GM19452 (cell line): ENCODE results near the gene ANO6.

Experiments
- ATAC-seq: cut with Tn5 transposase; IDR thresholded peaks from one replicate; pipeline ENCODE4 v1.9.1; 2021; ENCODE audit not compliant: unreplicated experiment

The ANO6 gene

DNA sequence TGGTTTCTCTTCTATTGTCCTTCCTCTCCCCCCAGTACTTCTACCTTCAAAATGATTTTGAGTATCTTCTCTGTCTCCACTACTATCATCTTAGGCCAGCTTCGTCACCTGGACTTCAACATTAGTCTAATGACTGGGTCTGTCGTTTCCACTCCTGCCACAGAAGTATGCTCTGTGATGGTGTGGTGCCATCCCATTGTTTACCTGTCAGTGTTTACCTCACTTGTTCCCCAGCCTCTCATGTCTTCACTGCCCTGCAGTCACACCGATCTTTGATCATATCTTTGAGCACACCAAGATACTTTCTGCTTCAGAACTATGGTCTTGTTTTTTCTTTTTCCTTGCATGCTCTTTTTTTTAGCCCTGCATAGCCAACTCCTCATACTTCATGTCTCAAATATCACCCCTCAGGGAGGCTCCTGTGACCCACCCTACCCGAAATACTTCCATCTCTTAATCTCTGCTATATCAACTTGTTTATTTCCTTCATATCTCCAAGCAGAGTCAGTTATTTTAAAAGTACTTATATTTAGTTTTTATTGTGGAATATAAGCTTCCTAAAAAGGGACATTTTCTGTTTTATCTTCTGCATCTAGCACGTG, 60.4 kb downstream of the ANO6 start:
- ATAC-seq = no peak

DNA sequence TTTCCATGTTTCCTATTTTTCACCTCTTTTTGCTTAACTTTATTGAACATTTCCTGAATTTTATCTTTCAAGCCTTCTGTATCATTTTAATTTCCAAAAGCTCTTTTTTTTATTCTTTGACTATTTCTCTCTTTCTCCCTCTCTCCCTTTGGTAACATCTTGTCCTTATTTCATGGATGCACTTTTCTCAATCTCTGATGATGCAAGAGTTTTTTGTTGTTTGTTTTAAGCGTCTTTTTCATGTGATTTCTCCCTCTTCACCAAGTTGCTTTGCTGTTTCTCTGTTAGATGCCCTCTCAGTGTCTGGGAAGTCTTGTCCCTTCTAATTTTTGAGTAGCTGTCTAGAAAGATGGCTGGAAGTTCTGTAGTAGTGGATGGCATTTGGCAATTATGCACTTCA, 62.6 kb downstream of the ANO6 start:
- ATAC-seq = no peak

- ATAC-seq = no peak
These were observed 64.3 kb downstream of the ANO6 start for GRCh38 chr12:45279931-45280830.

- no peak for ATAC-seq
These were observed 66.1 kb downstream of the ANO6 start for GRCh38 chr12:45281994-45282393.

DNA sequence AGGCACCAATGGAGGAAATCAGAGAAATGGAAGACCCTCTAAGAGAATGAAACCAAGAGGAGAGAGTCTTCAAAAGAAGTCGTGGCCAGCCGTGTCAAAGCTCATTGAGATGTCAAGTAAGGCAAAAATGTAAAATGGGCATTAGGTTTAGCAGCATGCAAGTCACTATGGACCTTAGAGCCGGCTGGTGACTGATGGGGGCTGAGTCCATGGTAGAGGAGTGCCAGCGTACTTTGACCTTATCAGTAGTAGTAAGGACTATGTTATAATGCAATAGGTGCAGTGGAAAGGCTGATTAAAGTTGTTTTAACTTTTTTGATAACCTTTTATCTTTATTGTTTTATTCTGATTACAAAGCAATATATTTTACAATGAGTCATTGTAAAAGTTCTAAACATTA, 66.5 kb downstream of the ANO6 start:
- ATAC-seq = no peak

GRCh38 chr12:45284096-45284901, 68.4 kb downstream of the ANO6 start:
- no peak for ATAC-seq

- ATAC-seq = no peak
These were observed 69.8 kb downstream of the ANO6 start for GRCh38 chr12:45285717-45286116.

DNA sequence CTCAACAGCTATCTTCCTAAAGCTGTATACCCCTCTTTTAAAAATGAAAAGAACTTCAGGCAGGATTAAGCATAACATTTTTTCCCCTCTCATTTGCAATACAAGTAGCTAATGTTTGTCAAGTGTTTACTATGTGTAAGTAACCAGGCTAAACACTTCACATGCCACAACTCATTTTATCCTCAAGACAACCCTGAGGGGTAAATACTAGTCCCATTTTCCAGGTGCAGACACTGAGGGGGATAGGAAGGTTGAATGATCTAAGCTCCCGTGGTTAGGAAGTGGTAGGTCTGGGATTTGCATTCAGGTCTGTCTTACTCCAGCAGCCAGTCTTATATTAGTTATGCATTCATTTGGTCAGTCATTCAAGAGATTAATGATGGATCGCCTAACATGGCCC, 70.7 kb downstream of the ANO6 start:
- ATAC-seq = no peak

GRCh38 chr12:45289245-45290215, 73.6 kb downstream of the ANO6 start:
- ATAC-seq = no peak

GRCh38 chr12:45290216-45290605, 74.3 kb downstream of the ANO6 start:
- ATAC-seq = no peak

DNA sequence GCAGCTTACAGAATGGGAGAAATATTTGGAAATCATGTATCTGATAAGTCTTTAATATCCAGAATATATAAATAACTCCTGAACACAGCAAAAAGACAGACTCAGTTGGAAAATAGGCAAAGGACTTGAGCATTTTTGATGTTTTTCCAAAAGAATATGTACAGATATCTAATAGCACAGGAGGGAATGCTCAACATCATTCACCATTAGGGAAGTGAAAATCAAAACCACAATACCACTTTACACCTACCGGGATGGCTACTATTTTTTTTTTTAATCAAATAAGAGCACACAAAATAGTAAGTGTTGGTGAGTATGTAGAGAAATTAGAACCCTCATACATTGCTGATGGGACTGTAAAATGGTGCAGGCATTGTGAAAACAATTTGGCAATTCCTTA, 75.6 kb downstream of the ANO6 start:
- no peak for ATAC-seq

DNA sequence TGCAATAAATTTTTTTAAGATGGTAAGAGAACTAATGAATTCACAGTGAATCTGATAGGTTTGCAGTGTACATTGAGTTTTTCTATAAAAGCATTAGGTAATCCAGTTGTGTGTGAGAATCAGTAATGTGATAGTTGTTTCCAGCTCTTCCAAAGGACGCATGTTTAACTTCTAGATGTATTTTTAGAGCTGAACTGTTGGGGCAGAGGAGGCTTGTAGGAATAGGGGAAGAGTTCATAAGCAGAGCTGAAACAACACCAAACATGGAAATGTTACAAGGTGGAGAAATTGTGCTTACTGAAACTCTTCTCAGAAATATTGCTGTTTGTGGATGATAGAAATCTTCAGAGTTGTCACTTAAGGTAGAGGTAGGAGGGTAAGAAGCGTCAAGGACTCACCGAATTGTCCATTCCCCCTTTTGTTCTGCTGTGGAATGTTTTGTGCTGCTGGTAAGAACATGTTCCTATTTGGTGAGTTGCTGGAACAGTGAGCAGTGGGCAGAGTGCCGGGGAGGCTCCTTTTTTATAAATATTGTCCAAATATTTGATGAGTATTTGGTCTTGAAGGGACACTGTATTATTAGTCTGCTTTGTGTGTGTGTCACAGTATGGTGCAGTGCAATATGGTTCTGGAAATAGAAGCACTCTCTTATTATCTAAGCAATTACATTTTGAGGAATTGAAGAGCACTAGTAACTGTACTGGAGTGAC, 76.7 kb downstream of the ANO6 start:
- no peak for ATAC-seq

- ATAC-seq = no peak
These were observed 79.0 kb downstream of the ANO6 start for GRCh38 chr12:45294906-45295305.

- ATAC-seq = no peak
These were observed 80.2 kb downstream of the ANO6 start for GRCh38 chr12:45296046-45296586.

GRCh38 chr12:45298047-45298446, 82.2 kb downstream of the ANO6 start:
- no peak for ATAC-seq

DNA sequence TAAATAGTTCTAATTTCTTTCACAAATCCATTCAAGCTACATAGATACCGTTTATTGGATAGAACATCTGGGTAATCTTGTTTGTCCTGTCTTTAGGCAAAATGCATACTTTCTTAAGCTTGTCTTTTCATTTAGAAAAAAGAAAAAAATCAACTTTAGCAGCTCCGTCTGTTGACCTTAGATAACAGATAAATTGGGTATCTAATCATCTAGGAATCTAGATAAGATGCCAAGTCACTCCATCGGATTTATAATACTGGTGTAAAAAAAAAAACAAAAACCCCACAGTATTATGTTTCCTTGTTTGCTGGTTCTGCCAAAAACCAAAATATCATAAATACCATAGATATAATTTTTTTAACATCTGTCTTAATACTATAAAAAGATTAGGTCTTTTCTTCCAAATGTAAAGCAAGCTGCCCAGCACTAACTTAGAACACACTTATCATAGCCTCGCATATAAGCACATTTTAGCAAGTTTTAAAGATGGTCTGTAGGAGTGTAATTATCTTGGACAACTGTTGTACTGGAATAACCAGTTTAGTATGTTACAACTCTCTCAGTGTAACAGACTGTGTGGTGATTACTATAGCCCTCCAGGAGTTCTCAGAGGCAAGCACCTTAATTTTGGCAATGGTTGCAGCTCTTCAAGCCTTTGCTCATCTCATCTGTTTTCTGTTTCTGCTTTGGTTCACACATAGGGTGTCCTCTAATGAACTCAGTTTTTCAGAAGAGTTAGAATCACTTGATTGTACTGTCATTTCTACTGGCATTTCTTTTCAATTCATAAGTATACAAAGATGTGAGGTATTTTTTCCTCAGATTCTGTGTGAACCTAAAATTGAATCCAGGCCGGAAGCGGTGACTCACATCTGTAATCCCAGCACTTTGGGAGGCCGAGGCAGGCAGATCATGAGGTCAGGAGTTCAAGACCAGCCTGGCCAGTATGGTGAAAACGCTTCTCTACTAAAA, 83.1 kb downstream of the ANO6 start:
- ATAC-seq = no peak

- ATAC-seq = no peak
These were observed 86.9 kb downstream of the ANO6 start for GRCh38 chr12:45302621-45303369.

DNA sequence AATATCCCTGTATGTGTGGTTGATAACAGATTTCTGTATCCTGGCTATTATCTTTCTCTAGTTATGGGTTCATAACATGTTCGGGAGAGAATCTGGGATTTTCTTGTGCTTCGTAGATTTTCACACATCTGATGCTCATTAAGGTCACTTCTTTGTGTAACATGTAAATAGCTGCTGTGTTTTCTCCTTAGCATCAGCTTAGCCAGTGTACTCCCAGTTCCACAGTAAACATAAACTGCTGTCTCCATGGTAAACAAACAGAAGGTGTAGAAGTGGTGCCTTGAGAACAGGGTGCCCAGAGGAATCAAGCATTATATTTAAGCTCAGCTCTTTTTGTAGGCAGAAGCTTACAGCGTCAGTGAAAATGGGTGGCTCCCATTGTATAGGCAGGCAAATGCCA, 88.0 kb downstream of the ANO6 start:
- ATAC-seq = no peak
